GM12874 (cell line): Measurements from ENCODE around the gene RBPJ.
A peak's percentile ranks its signal among the peaks of the same experiment; 100 is the strongest.

Experiments used
- CTCF ChIP-seq: IDR thresholded peaks from 2 replicates; pipeline ENCODE4 v1.5.1; 2011; ENCODE audit warnings: low read depth, mild to moderate bottlenecking, control low read depth, low read length, moderate library complexity; ENCODE audit not compliant: insufficient read depth

The RBPJ gene

GRCh38 chr4:26459054-26459755, 138.4 kb downstream of the RBPJ start:
- TF ChIP-seq CTCF: peak; percentile 47

GRCh38 chr4:26459756-26460530, 139.1 kb downstream of the RBPJ start:
- TF ChIP-seq CTCF: no peak

GRCh38 chr4:26462874-26463273, 142.1 kb downstream of the RBPJ start:
- TF ChIP-seq CTCF: no peak

GRCh38 chr4:26463386-26463785, 142.6 kb downstream of the RBPJ start:
- no peak for TF ChIP-seq CTCF

GRCh38 chr4:26464420-26465095, 143.7 kb downstream of the RBPJ start:
- no peak for TF ChIP-seq CTCF

GRCh38 chr4:26466578-26467270, 145.9 kb downstream of the RBPJ start:
- TF ChIP-seq CTCF: no peak

GRCh38 chr4:26467724-26468123, 146.9 kb downstream of the RBPJ start:
- TF ChIP-seq CTCF: no peak
